ENCODE data around the gene KIAA0319L. TPM values are rescaled to one million over a fixed set of nuclear protein-coding genes. Genes with fewer than 3 reads are reported as not detected.
A peak's percentile ranks its signal among the peaks of the same experiment; 100 is the strongest.

The KIAA0319L gene
- total and polyA plus RNA-seq, 2 donors = 15.3 to 25.6 TPM

GRCh38 chr1:35441926-35442579, 115.2 kb downstream of the KIAA0319L start:
- Histone ChIP-seq H3K4me3 (ENCODE audit: low read length in 2 of 2) (no peak overlapping the region), H3K27me3 (ENCODE audit: control insufficient read depth in 2 of 2, insufficient read depth in 1 of 2, low read length in 1 of 2) (no peaks in the 10 kb centered on the region), H3K36me3 (ENCODE audit: control insufficient read depth in 2 of 2, insufficient read depth in 2 of 2, low read length in 1 of 2) (peaks cover 46 to 64% of the 10 kb centered on the region in 2 donors), H3K27ac (ENCODE audit: low read depth in 1 of 2, low read length in 1 of 2) (peak overlapping the region in 1 of 2 donors; percentile 83), H3K9me3 (ENCODE audit: control insufficient read depth in 2 of 2, insufficient read depth in 1 of 2, low read length in 1 of 2) (no peaks in the 10 kb centered on the region), H3K4me1 (ENCODE audit: control insufficient read depth in 2 of 2, insufficient read depth in 2 of 2, low read length in 2 of 2) (no peaks in the 10 kb centered on the region)
- WGBS = 96% methylated on average over 8 of the region's 8 CpGs
- no peak for DNase-seq (ENCODE audit: low read depth in 6 of 9, low spot score in 9 of 9)

DNA sequence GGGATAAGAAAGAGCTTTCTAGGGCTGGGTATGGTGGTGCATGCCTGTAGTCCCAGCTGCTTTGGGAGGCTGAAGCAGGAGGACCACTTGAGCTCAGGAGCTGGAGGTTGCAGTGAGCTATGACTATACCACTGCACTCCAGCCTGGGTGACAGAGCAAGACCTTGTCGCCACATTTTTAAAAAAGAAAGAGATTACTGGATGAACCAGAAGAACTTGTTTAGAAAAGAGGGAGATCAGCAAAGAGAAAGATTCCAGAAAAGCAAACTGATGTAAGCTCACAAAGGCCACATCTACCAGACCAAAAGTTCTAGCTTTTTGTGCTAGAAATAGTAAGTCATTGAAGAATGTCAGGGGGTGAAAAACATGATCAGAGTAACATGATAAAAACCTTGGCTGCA, 117.6 kb downstream of the KIAA0319L start:
- DNase-seq (ENCODE audit: low read depth in 6 of 9, low spot score in 9 of 9) = no peak
- H3K9me3 ChIP-seq (ENCODE audit: control insufficient read depth in 2 of 2, insufficient read depth in 1 of 2, low read length in 1 of 2) = no peaks in the 10 kb centered on the region
- WGBS = 98% methylated on average over 1 of the region's 1 CpG
- no peak overlapping the region for H3K27ac ChIP-seq (ENCODE audit: low read depth in 1 of 2, low read length in 1 of 2)
- H3K36me3 ChIP-seq (ENCODE audit: control insufficient read depth in 2 of 2, insufficient read depth in 2 of 2, low read length in 1 of 2) = peaks cover 60 to 65% of the 10 kb centered on the region in 2 donors
- no peaks in the 10 kb centered on the region for H3K4me1 ChIP-seq (ENCODE audit: control insufficient read depth in 2 of 2, insufficient read depth in 2 of 2, low read length in 2 of 2)
- H3K27me3 ChIP-seq (ENCODE audit: control insufficient read depth in 2 of 2, insufficient read depth in 1 of 2, low read length in 1 of 2) = no peaks in the 10 kb centered on the region
- H3K4me3 ChIP-seq (ENCODE audit: low read length in 2 of 2) = no peak overlapping the region

- Histone ChIP-seq H3K36me3 (ENCODE audit: control insufficient read depth in 2 of 2, insufficient read depth in 2 of 2, low read length in 1 of 2) (peaks cover 65 to 71% of the 10 kb centered on the region in 2 donors), H3K4me3 (ENCODE audit: low read length in 2 of 2) (no peak overlapping the region), H3K27me3 (ENCODE audit: control insufficient read depth in 2 of 2, insufficient read depth in 1 of 2, low read length in 1 of 2) (no peaks in the 10 kb centered on the region), H3K4me1 (ENCODE audit: control insufficient read depth in 2 of 2, insufficient read depth in 2 of 2, low read length in 2 of 2) (no peaks in the 10 kb centered on the region), H3K27ac (ENCODE audit: low read depth in 1 of 2, low read length in 1 of 2) (no peak overlapping the region), H3K9me3 (ENCODE audit: control insufficient read depth in 2 of 2, insufficient read depth in 1 of 2, low read length in 1 of 2) (peaks cover 0 to 1% of the 10 kb centered on the region in 2 donors)
- WGBS = 98% methylated on average over 9 of the region's 9 CpGs
- no peak for DNase-seq (ENCODE audit: low read depth in 6 of 9, low spot score in 9 of 9)
Observed at GRCh38 chr1:35437200-35437599, 120.0 kb downstream of the KIAA0319L start.

DNA sequence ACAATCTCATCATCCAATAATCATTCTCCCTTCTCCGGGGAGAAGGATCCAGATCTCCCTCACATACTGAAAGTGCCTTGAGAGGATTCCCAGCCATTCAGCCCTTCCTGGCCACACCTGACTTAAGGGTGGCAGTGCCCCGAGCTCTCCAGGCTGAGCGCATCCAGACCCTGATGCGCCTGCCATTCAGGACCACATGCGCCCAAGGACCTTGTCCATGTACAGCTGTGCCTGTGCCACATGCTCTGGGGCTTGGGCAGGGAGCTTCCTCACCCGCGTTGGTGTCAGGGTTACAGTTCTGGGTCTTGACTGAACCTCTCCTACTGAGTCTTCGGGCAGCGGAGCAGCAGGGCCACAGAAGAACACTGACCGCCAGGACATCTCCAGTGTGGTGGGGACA, 121.1 kb downstream of the KIAA0319L start:
- no peak for DNase-seq (ENCODE audit: low read depth in 6 of 9, low spot score in 9 of 9)
- H3K27me3 ChIP-seq (ENCODE audit: control insufficient read depth in 2 of 2, insufficient read depth in 1 of 2, low read length in 1 of 2) = no peaks in the 10 kb centered on the region
- 98% methylated on average over 10 of the region's 10 CpGs for WGBS
- H3K9me3 ChIP-seq (ENCODE audit: control insufficient read depth in 2 of 2, insufficient read depth in 1 of 2, low read length in 1 of 2) = peaks cover 0 to 3% of the 10 kb centered on the region in 2 donors
- H3K36me3 ChIP-seq (ENCODE audit: control insufficient read depth in 2 of 2, insufficient read depth in 2 of 2, low read length in 1 of 2) = peaks cover 62 to 64% of the 10 kb centered on the region in 2 donors
- H3K4me1 ChIP-seq (ENCODE audit: control insufficient read depth in 2 of 2, insufficient read depth in 2 of 2, low read length in 2 of 2) = no peaks in the 10 kb centered on the region
- H3K27ac ChIP-seq (ENCODE audit: low read depth in 1 of 2, low read length in 1 of 2) = no peak overlapping the region
- no peak overlapping the region for H3K4me3 ChIP-seq (ENCODE audit: low read length in 2 of 2)

GRCh38 chr1:35434703-35435102, 122.5 kb downstream of the KIAA0319L start:
- Histone ChIP-seq H3K27ac (ENCODE audit: low read depth in 1 of 2, low read length in 1 of 2) (no peak overlapping the region), H3K4me1 (ENCODE audit: control insufficient read depth in 2 of 2, insufficient read depth in 2 of 2, low read length in 2 of 2) (no peaks in the 10 kb centered on the region), H3K36me3 (ENCODE audit: control insufficient read depth in 2 of 2, insufficient read depth in 2 of 2, low read length in 1 of 2) (peaks cover 49 to 52% of the 10 kb centered on the region in 2 donors), H3K4me3 (ENCODE audit: low read length in 2 of 2) (no peak overlapping the region), H3K27me3 (ENCODE audit: control insufficient read depth in 2 of 2, insufficient read depth in 1 of 2, low read length in 1 of 2) (no peaks in the 10 kb centered on the region), H3K9me3 (ENCODE audit: control insufficient read depth in 2 of 2, insufficient read depth in 1 of 2, low read length in 1 of 2) (peaks cover 0 to 3% of the 10 kb centered on the region in 2 donors)
- 97% methylated on average over 12 of the region's 12 CpGs for WGBS
- DNase-seq (ENCODE audit: low read depth in 6 of 9, low spot score in 9 of 9) = no peak

DNA sequence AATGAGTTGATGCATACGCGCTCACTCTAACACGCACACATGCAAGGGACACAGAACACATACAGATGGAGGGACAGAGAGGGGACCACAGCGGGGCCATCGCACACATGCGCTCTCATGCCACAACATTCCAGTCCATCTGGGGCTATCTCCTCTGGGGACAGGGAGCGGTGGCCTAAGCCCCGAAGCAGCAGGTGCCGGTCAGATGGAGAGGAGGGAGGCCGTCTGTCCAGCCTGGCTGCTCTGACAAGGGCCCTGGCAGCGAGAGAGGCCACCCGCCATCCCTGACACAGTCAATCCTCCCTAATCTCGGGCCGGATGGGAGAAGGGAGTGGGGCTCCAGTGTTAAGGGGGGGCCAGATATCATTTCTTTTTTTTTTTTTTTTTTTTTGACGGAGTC, 123.5 kb downstream of the KIAA0319L start:
- Histone ChIP-seq H3K27me3 (ENCODE audit: control insufficient read depth in 2 of 2, insufficient read depth in 1 of 2, low read length in 1 of 2) (no peaks in the 10 kb centered on the region), H3K4me3 (ENCODE audit: low read length in 2 of 2) (no peak overlapping the region), H3K9me3 (ENCODE audit: control insufficient read depth in 2 of 2, insufficient read depth in 1 of 2, low read length in 1 of 2) (peaks cover 0 to 3% of the 10 kb centered on the region in 2 donors), H3K27ac (ENCODE audit: low read depth in 1 of 2, low read length in 1 of 2) (no peak overlapping the region), H3K4me1 (ENCODE audit: control insufficient read depth in 2 of 2, insufficient read depth in 2 of 2, low read length in 2 of 2) (no peaks in the 10 kb centered on the region), H3K36me3 (ENCODE audit: control insufficient read depth in 2 of 2, insufficient read depth in 2 of 2, low read length in 1 of 2) (peaks cover 40 to 46% of the 10 kb centered on the region in 2 donors)
- WGBS = 99% methylated on average over 15 of the region's 15 CpGs
- DNase-seq (ENCODE audit: low read depth in 6 of 9, low spot score in 9 of 9) = no peak

GRCh38 chr1:35432231-35432630, 125.0 kb downstream of the KIAA0319L start:
- Histone ChIP-seq H3K4me1 (ENCODE audit: control insufficient read depth in 2 of 2, insufficient read depth in 2 of 2, low read length in 2 of 2) (no peaks in the 10 kb centered on the region), H3K36me3 (ENCODE audit: control insufficient read depth in 2 of 2, insufficient read depth in 2 of 2, low read length in 1 of 2) (peaks cover 34 to 42% of the 10 kb centered on the region in 2 donors), H3K27me3 (ENCODE audit: control insufficient read depth in 2 of 2, insufficient read depth in 1 of 2, low read length in 1 of 2) (no peaks in the 10 kb centered on the region), H3K9me3 (ENCODE audit: control insufficient read depth in 2 of 2, insufficient read depth in 1 of 2, low read length in 1 of 2) (peaks cover 0 to 3% of the 10 kb centered on the region in 2 donors), H3K4me3 (ENCODE audit: low read length in 2 of 2) (no peak overlapping the region), H3K27ac (ENCODE audit: low read depth in 1 of 2, low read length in 1 of 2) (no peak overlapping the region)
- DNase-seq (ENCODE audit: low read depth in 6 of 9, low spot score in 9 of 9) = no peak
- WGBS = over 99% methylated on average over 10 of the region's 10 CpGs

DNA sequence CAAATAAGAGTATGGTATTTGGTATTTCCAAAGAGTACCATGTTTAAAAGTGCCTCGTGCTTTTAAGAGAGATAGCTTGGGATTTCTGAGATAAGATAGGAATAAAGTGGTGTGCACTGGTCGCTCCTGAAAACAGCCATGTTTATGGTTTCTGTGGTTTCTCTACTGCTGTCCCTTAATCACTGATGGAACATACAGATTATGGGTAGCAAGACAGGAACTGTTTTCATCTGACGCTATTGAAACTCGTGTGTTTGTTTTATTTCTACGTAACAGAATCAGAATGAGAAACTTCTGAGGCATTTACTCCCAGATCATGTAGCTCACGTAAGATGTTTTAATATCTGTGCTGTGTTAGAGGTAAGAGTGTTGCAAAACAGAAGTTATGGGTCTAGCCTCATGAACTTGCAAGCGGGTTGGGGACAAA, 126.0 kb downstream of the KIAA0319L start:
- Histone ChIP-seq H3K36me3 (ENCODE audit: control insufficient read depth in 2 of 2, insufficient read depth in 2 of 2, low read length in 1 of 2) (peaks cover 34 to 36% of the 10 kb centered on the region in 2 donors), H3K4me1 (ENCODE audit: control insufficient read depth in 2 of 2, insufficient read depth in 2 of 2, low read length in 2 of 2) (no peaks in the 10 kb centered on the region), H3K4me3 (ENCODE audit: low read length in 2 of 2) (no peak overlapping the region), H3K27me3 (ENCODE audit: control insufficient read depth in 2 of 2, insufficient read depth in 1 of 2, low read length in 1 of 2) (no peaks in the 10 kb centered on the region), H3K27ac (ENCODE audit: low read depth in 1 of 2, low read length in 1 of 2) (no peak overlapping the region), H3K9me3 (ENCODE audit: control insufficient read depth in 2 of 2, insufficient read depth in 1 of 2, low read length in 1 of 2) (peaks cover 0 to 3% of the 10 kb centered on the region in 2 donors)
- 77% methylated on average over 7 of the region's 7 CpGs for WGBS
- DNase-seq (ENCODE audit: low read depth in 6 of 9, low spot score in 9 of 9) = no peak

DNA sequence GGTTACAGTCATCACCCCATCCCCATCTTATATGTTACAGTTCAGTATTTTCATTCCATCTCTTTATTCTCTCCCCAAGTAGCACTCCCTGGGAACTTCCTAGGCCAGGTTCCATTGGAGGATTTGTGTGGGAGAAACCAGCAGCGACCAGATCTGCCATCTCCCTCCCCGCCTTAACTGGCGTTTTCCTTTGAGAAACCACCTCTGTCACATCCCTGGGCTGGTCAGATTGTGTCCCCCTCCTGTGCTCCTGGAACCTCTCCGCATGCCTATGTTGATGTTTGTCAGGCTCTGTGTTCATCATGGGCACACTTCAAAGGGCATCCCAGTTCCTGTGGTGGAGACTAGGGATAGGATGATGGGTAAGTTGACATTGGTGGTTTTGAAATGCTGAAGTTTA, 126.4 kb downstream of the KIAA0319L start:
- WGBS = 100% methylated on average over 4 of the region's 4 CpGs
- H3K4me1 ChIP-seq (ENCODE audit: control insufficient read depth in 2 of 2, insufficient read depth in 2 of 2, low read length in 2 of 2) = no peaks in the 10 kb centered on the region
- no peak overlapping the region for H3K4me3 ChIP-seq (ENCODE audit: low read length in 2 of 2)
- no peak for DNase-seq (ENCODE audit: low read depth in 6 of 9, low spot score in 9 of 9)
- H3K27me3 ChIP-seq (ENCODE audit: control insufficient read depth in 2 of 2, insufficient read depth in 1 of 2, low read length in 1 of 2) = no peaks in the 10 kb centered on the region
- H3K9me3 ChIP-seq (ENCODE audit: control insufficient read depth in 2 of 2, insufficient read depth in 1 of 2, low read length in 1 of 2) = peaks cover 0 to 3% of the 10 kb centered on the region in 2 donors
- no peak overlapping the region for H3K27ac ChIP-seq (ENCODE audit: low read depth in 1 of 2, low read length in 1 of 2)
- H3K36me3 ChIP-seq (ENCODE audit: control insufficient read depth in 2 of 2, insufficient read depth in 2 of 2, low read length in 1 of 2) = peaks cover 30 to 32% of the 10 kb centered on the region in 2 donors
